Common myeloid progenitor, CD34-positive (primary cell): ENCODE measurements around the gene TWIST2.

Experiments
- CTCF ChIA-PET: fragments of 350-600 bp; sonication (Branson Sonifier 250); formaldehyde crosslinking; loops from one replicate; lab custom pipeline; 2021; ENCODE audit warnings: antibody characterized with exemption; lab: Charles Lee
- POLR2A ChIA-PET: fragments of 350-600 bp; sonication (Branson Sonifier 250); formaldehyde crosslinking; loops from one replicate; lab custom pipeline; 2021; ENCODE audit warnings: antibody characterized with exemption; lab: Charles Lee
- DNase-seq, 3 donors: peaks; one replicate each; pipeline versions ENCODE4 v3.0.0 to v3.0.0-alpha.2; 2013
- H3K27ac ChIP-seq, 2 experiments: 1 replicate in 1 of 2; 2 replicates in 1 of 2; pipeline ENCODE4 v1.7.0; 2013; ENCODE audit warnings: inconsistent platforms in 2 of 2, low read length in 2 of 2, mild to moderate bottlenecking in 2 of 2, low read depth in 1 of 2, moderate library complexity in 1 of 2; ENCODE audit not compliant: severe bottlenecking in 2 of 2, insufficient read depth in 1 of 2, poor library complexity in 1 of 2
- H3K27me3 ChIP-seq, 5 experiments: replicated peaks in 2 of 5; 1 replicate in 3 of 5; 2 replicates in 2 of 5; pipeline versions ENCODE4 v1.6.1 to v1.7.0; 2013; ENCODE audit warnings: low read length in 4 of 5, mild to moderate bottlenecking in 2 of 5, moderate library complexity in 2 of 5, inconsistent platforms in 1 of 5; ENCODE audit not compliant: insufficient read depth in 5 of 5, control insufficient read depth in 4 of 5
- H3K36me3 ChIP-seq, 4 experiments: 1 replicate in 2 of 4; 2 replicates in 2 of 4; pipeline versions ENCODE4 v1.6.1 to v1.7.0; 2013; ENCODE audit warnings: low read length in 3 of 4, control low read depth in 1 of 4, mild to moderate bottlenecking in 1 of 4; ENCODE audit not compliant: control insufficient read depth in 4 of 4, insufficient read depth in 4 of 4
- H3K4me1 ChIP-seq, 4 experiments: 1 replicate in 3 of 4; 2 replicates in 1 of 4; pipeline versions ENCODE4 v1.6.1 to v1.7.1; 2013; ENCODE audit warnings: low read length in 3 of 4, mild to moderate bottlenecking in 3 of 4, control low read depth in 1 of 4, inconsistent platforms in 1 of 4, moderate library complexity in 1 of 4; ENCODE audit not compliant: control insufficient read depth in 4 of 4, insufficient read depth in 4 of 4; ENCODE audit errors: control extremely low read depth in 1 of 4
- H3K4me3 ChIP-seq, 7 experiments: 1 replicate in 4 of 7; 2 replicates in 3 of 7; pipeline versions ENCODE4 v1.5.1 to v1.7.0; 2013; ENCODE audit warnings: mild to moderate bottlenecking in 7 of 7, low read length in 6 of 7, moderate library complexity in 6 of 7, inconsistent platforms in 2 of 7, low read depth in 2 of 7, control low read depth in 1 of 7; ENCODE audit not compliant: insufficient read depth in 4 of 7, control insufficient read depth in 1 of 7; ENCODE audit errors: extremely low read depth in 1 of 7
- H3K9me3 ChIP-seq, 5 experiments: 1 replicate in 4 of 5; 2 replicates in 1 of 5; pipeline versions ENCODE4 v1.6.1 to v1.7.1; 2013; ENCODE audit warnings: low read length in 4 of 5, mild to moderate bottlenecking in 2 of 5, inconsistent platforms in 1 of 5, low read depth in 1 of 5, moderate library complexity in 1 of 5; ENCODE audit not compliant: control insufficient read depth in 4 of 5, insufficient read depth in 2 of 5; ENCODE audit errors: control extremely low read depth in 1 of 5
- WGBS: methylation state at CpG from one replicate; pipeline ENCODE4 v1.1.5; 2013; ENCODE audit not compliant: insufficient coverage; 5-methylcytosine and 5-hydroxymethylcytosine counted together

The TWIST2 gene

GRCh38 chr2:238913931-238914647, 66.2 kb downstream of the TWIST2 start:
- H3K4me1 ChIP-seq = no peaks in the 10 kb centered on the region
- peaks cover 0 to 36% (median 0%) of the 10 kb centered on the region in 5 experiments for H3K27me3 ChIP-seq
- ChIA-PET POLR2A (no interaction called here), CTCF (no interaction called here)
- H3K4me3 ChIP-seq = no peak overlapping the region
- H3K9me3 ChIP-seq = no peaks in the 10 kb centered on the region
- H3K27ac ChIP-seq = no peak overlapping the region
- WGBS = 92% methylated on average over 20 of the region's 22 CpGs
- no peaks in the 10 kb centered on the region for H3K36me3 ChIP-seq
- DNase-seq = no peak

GRCh38 chr2:238914648-238915015, 66.7 kb downstream of the TWIST2 start:
- Histone ChIP-seq H3K27ac (no peak overlapping the region), H3K4me1 (no peaks in the 10 kb centered on the region), H3K4me3 (no peak overlapping the region), H3K27me3 (peaks cover 0 to 36% (median 0%) of the 10 kb centered on the region in 5 experiments), H3K9me3 (no peaks in the 10 kb centered on the region), H3K36me3 (no peaks in the 10 kb centered on the region)
- no peak for DNase-seq
- ChIA-PET CTCF (no interaction called here), POLR2A (no interaction called here)
- 89% methylated on average over 7 of the region's 11 CpGs for WGBS

- ChIA-PET POLR2A (no interaction called here), CTCF (no interaction called here)
- H3K27ac ChIP-seq = no peak overlapping the region
- H3K4me3 ChIP-seq = no peak overlapping the region
- DNase-seq = no peak
- no peaks in the 10 kb centered on the region for H3K4me1 ChIP-seq
- H3K36me3 ChIP-seq = no peaks in the 10 kb centered on the region
- 71% methylated on average over 9 of the region's 9 CpGs for WGBS
- peaks cover 0 to 36% (median 0%) of the 10 kb centered on the region in 5 experiments for H3K27me3 ChIP-seq
- H3K9me3 ChIP-seq = no peaks in the 10 kb centered on the region
Observed at GRCh38 chr2:238915196-238915595, 67.3 kb downstream of the TWIST2 start.

GRCh38 chr2:238915596-238915995, 67.7 kb downstream of the TWIST2 start:
- Histone ChIP-seq H3K4me3 (no peak overlapping the region), H3K36me3 (no peaks in the 10 kb centered on the region), H3K9me3 (no peaks in the 10 kb centered on the region), H3K27me3 (peaks cover 0 to 39% (median 0%) of the 10 kb centered on the region in 5 experiments), H3K27ac (no peak overlapping the region), H3K4me1 (no peaks in the 10 kb centered on the region)
- DNase-seq = no peak
- 76% methylated on average over 5 of the region's 5 CpGs for WGBS
- ChIA-PET POLR2A (no interaction called here), CTCF (no interaction called here)

- CTCF ChIA-PET = no interaction called here
- peaks cover 0 to 43% (median 0%) of the 10 kb centered on the region in 5 experiments for H3K27me3 ChIP-seq
- POLR2A ChIA-PET = no interaction called here
- no peak for DNase-seq
- no peak overlapping the region for H3K4me3 ChIP-seq
- no peak overlapping the region for H3K27ac ChIP-seq
- no peaks in the 10 kb centered on the region for H3K9me3 ChIP-seq
- 81% methylated on average over 7 of the region's 16 CpGs for WGBS
- H3K4me1 ChIP-seq = no peaks in the 10 kb centered on the region
- H3K36me3 ChIP-seq = no peaks in the 10 kb centered on the region
Observed at GRCh38 chr2:238916176-238916874, 68.4 kb downstream of the TWIST2 start.

GRCh38 chr2:238916875-238917590, 69.1 kb downstream of the TWIST2 start:
- H3K4me3 ChIP-seq = no peak overlapping the region
- no peak for DNase-seq
- no peaks in the 10 kb centered on the region for H3K4me1 ChIP-seq
- ChIA-PET POLR2A (no interaction called here), CTCF (no interaction called here)
- H3K27me3 ChIP-seq = peaks cover 0 to 46% (median 1%) of the 10 kb centered on the region in 5 experiments
- H3K9me3 ChIP-seq = no peaks in the 10 kb centered on the region
- WGBS = 69% methylated on average over 11 of the region's 14 CpGs
- no peaks in the 10 kb centered on the region for H3K36me3 ChIP-seq
- no peak overlapping the region for H3K27ac ChIP-seq

- CTCF ChIA-PET = no interaction called here
- no peak overlapping the region for H3K4me3 ChIP-seq
- POLR2A ChIA-PET = no interaction called here
- no peaks in the 10 kb centered on the region for H3K36me3 ChIP-seq
- no peaks in the 10 kb centered on the region for H3K9me3 ChIP-seq
- H3K27ac ChIP-seq = no peak overlapping the region
- no peaks in the 10 kb centered on the region for H3K4me1 ChIP-seq
- 77% methylated on average over 10 of the region's 11 CpGs for WGBS
- no peak for DNase-seq
- H3K27me3 ChIP-seq = peaks cover 0 to 51% (median 1%) of the 10 kb centered on the region in 5 experiments
Observed at GRCh38 chr2:238919307-238919706, 71.4 kb downstream of the TWIST2 start.
